ENCODE data around the gene RIPOR2. TPM values are rescaled to one million over a fixed set of nuclear protein-coding genes. Genes with fewer than 3 reads are reported as not detected.

RIPOR2 gene
- total and polyA plus RNA-seq, 2 of the 13 experiments (the other 11 are each of a cell fraction or from before 2014, with no cell fraction given): 0.02 to 0.05 TPM

DNA sequence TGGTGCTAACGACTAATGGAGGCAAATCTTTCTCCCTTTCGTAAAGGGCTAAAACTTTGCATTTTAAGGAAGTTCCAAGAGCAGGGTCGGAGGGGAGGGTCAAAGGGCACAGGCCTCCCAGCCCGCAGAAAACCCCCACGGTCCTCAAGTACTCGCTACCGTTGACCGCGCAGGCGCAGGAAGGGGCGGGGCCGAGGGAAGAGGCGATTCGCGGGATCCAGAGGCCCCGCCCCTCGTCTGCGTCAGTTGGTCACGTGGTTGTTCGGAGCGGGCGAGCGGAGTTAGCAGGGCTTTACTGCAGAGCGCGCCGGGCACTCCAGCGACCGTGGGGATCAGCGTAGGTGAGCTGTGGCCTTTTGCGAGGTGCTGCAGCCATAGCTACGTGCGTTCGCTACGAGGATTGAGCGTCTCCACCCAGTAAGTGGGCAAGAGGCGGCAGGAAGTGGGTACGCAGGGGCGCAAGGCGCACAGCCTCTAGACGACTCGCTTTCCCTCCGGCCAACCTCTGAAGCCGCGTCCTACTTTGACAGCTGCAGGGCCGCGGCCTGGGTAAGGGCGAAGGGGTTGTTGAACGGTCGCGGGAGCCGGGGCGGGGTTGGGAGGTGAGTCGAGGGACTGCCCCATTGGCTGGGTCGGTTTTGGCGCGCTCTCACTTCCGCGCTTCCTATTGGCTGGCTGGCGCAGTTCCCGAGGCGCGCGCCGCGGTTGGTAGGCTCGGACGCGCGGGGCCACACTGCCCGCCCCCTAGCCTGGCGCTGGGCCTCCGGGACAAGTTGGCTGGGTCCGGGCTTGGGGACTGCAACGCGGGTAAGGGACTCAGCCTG is 160.9 kb downstream of the RIPOR2 start, which contains the start of gene GMNN (continued):
- TF ChIP-seq GZF1 (CRISPR knock-in tag; IDR thresholded peaks at IDR 0.05) (no peak; the same call in 1 of the 2 replicates), ZC3H13 (CRISPR knock-in tag; IDR thresholded peaks at IDR 0.05) (peak; percentile 94), GATA4 (IDR thresholded peaks at IDR 0.05; ENCODE audit: borderline replicate concordance, low read depth) (peak; percentile 77; the same call in 1 of the 2 replicates), ZNF781 (CRISPR knock-in tag; IDR thresholded peaks at IDR 0.05; ENCODE audit: borderline replicate concordance, not compliant biosample characterization) (peak; percentile 99), HNF4G (IDR thresholded peaks at IDR 0.05; ENCODE audit: borderline replicate concordance, low read depth, low read length) (peak; percentile 84), HNF4G (CRISPR knock-in tag; IDR thresholded peaks at IDR 0.05; ENCODE audit: borderline replicate concordance, low read depth) (peak; percentile 63; the same call in 1 of the 2 replicates), RAD21 (CRISPR knock-in tag; IDR thresholded peaks at IDR 0.05) (peak; percentile 44), KAT8 (CRISPR knock-in tag; IDR thresholded peaks at IDR 0.05) (peak; percentile 71), GPBP1L1 (CRISPR knock-in tag; IDR thresholded peaks at IDR 0.05) (no peak), ISL2 (CRISPR knock-in tag; IDR thresholded peaks at IDR 0.05) (peak; percentile 73), MYNN (CRISPR knock-in tag; IDR thresholded peaks at IDR 0.05; ENCODE audit: low read depth) (peak; percentile 74; the same call in 1 of the 2 replicates), RXRA (CRISPR knock-in tag; IDR thresholded peaks at IDR 0.05) (peak; percentile 93), THRA (CRISPR knock-in tag; IDR thresholded peaks at IDR 0.05; ENCODE audit: borderline replicate concordance) (peak; percentile 62; the same call in 1 of the 2 replicates), ZBTB42 (CRISPR knock-in tag; IDR thresholded peaks at IDR 0.05) (peak; percentile 97), FOSL2 (CRISPR knock-in tag; IDR thresholded peaks at IDR 0.05) (peak; percentile 57), ZNF20 (CRISPR knock-in tag; IDR thresholded peaks at IDR 0.05) (no peak), NKX3-1 (CRISPR knock-in tag; IDR thresholded peaks at IDR 0.05) (peak; percentile 83; the same call in 1 of the 2 replicates)
- TF ChIP-seq, protein P1, sequence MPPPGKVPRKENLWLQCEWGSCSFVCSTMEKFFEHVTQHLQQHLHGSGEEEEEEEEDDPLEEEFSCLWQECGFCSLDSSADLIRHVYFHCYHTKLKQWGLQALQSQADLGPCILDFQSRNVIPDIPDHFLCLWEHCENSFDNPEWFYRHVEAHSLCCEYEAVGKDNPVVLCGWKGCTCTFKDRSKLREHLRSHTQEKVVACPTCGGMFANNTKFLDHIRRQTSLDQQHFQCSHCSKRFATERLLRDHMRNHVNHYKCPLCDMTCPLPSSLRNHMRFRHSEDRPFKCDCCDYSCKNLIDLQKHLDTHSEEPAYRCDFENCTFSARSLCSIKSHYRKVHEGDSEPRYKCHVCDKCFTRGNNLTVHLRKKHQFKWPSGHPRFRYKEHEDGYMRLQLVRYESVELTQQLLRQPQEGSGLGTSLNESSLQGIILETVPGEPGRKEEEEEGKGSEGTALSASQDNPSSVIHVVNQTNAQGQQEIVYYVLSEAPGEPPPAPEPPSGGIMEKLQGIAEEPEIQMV (CRISPR knock-in tag; IDR thresholded peaks at IDR 0.05; ENCODE audit: low read depth): peak; percentile 78; the same call in 1 of the 2 replicates
- TF ChIP-seq, protein P2, sequence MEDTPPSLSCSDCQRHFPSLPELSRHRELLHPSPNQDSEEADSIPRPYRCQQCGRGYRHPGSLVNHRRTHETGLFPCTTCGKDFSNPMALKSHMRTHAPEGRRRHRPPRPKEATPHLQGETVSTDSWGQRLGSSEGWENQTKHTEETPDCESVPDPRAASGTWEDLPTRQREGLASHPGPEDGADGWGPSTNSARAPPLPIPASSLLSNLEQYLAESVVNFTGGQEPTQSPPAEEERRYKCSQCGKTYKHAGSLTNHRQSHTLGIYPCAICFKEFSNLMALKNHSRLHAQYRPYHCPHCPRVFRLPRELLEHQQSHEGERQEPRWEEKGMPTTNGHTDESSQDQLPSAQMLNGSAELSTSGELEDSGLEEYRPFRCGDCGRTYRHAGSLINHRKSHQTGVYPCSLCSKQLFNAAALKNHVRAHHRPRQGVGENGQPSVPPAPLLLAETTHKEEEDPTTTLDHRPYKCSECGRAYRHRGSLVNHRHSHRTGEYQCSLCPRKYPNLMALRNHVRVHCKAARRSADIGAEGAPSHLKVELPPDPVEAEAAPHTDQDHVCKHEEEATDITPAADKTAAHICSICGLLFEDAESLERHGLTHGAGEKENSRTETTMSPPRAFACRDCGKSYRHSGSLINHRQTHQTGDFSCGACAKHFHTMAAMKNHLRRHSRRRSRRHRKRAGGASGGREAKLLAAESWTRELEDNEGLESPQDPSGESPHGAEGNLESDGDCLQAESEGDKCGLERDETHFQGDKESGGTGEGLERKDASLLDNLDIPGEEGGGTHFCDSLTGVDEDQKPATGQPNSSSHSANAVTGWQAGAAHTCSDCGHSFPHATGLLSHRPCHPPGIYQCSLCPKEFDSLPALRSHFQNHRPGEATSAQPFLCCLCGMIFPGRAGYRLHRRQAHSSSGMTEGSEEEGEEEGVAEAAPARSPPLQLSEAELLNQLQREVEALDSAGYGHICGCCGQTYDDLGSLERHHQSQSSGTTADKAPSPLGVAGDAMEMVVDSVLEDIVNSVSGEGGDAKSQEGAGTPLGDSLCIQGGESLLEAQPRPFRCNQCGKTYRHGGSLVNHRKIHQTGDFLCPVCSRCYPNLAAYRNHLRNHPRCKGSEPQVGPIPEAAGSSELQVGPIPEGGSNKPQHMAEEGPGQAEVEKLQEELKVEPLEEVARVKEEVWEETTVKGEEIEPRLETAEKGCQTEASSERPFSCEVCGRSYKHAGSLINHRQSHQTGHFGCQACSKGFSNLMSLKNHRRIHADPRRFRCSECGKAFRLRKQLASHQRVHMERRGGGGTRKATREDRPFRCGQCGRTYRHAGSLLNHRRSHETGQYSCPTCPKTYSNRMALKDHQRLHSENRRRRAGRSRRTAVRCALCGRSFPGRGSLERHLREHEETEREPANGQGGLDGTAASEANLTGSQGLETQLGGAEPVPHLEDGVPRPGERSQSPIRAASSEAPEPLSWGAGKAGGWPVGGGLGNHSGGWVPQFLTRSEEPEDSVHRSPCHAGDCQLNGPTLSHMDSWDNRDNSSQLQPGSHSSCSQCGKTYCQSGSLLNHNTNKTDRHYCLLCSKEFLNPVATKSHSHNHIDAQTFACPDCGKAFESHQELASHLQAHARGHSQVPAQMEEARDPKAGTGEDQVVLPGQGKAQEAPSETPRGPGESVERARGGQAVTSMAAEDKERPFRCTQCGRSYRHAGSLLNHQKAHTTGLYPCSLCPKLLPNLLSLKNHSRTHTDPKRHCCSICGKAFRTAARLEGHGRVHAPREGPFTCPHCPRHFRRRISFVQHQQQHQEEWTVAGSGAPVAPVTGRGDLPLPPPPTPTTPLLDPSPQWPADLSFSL (CRISPR knock-in tag; IDR thresholded peaks at IDR 0.05): no peak
